HCT116 (cell line): ENCODE results near the gene CD7.

Experiments
- ATF3 ChIP-seq: IDR thresholded peaks from 2 replicates; pipeline ENCODE4 v1.6.1; 2012
- CEBPB ChIP-seq: IDR thresholded peaks from 2 replicates; pipeline ENCODE4 v1.6.1; 2012; ENCODE audit warnings: low read depth
- CTCF ChIP-seq, 3 experiments: fragments of 200-600 bp in 1 of 3; sonication (generic) in 1 of 3; IDR thresholded peaks in 2 of 3; conservative IDR thresholded peaks in 1 of 3; 2 replicates each; pipeline ENCODE4 v1.5.1; 2012 to 2017; ENCODE audit warnings: low read depth in 2 of 3, low read length in 2 of 3, antibody characterized with exemption in 1 of 3, borderline replicate concordance in 1 of 3, control low read depth in 1 of 3, mild to moderate bottlenecking in 1 of 3, mixed read lengths in 1 of 3, mixed run types in 1 of 3, moderate library complexity in 1 of 3; ENCODE audit not compliant: insufficient read depth in 1 of 3
- EZH2 ChIP-seq: fragments of 200-600 bp; sonication (generic); IDR thresholded peaks from 2 replicates; pipeline ENCODE4 v1.6.1; 2017; ENCODE audit warnings: antibody characterized with exemption, mixed run types
- JUND ChIP-seq: IDR thresholded peaks from 2 replicates; pipeline ENCODE4 v1.6.1; 2012
- POLR2A ChIP-seq: IDR thresholded peaks from 2 replicates; pipeline ENCODE4 v1.7.0; 2011; ENCODE audit warnings: borderline replicate concordance; ENCODE audit not compliant: insufficient read depth, insufficient read length; ENCODE audit errors: extremely low read depth
- POLR2AphosphoS5 ChIP-seq: IDR thresholded peaks from 2 replicates; pipeline ENCODE4 v1.6.1; 2011; ENCODE audit warnings: mild to moderate bottlenecking, low read depth, low read length, moderate library complexity
- RAD21 ChIP-seq: IDR thresholded peaks from 2 replicates; pipeline ENCODE4 v1.6.1; 2012; ENCODE audit warnings: low read depth, mild to moderate bottlenecking
- REST ChIP-seq: IDR thresholded peaks from 2 replicates; pipeline ENCODE4 v1.6.1; 2012; ENCODE audit warnings: low read depth
- SIN3A ChIP-seq: IDR thresholded peaks from 2 replicates; pipeline ENCODE4 v1.6.1; 2012; ENCODE audit warnings: low read depth
- SP1 ChIP-seq: IDR thresholded peaks from 2 replicates; pipeline ENCODE4 v1.6.1; 2012; ENCODE audit warnings: low read depth
- ZNF274 ChIP-seq: fragments of 200-500 bp; sonication (Bioruptor generic); IDR thresholded peaks from 2 replicates; pipeline ENCODE4 v1.6.1; 2014; ENCODE audit warnings: mild to moderate bottlenecking, low read depth, low read length, inconsistent platforms

- TF ChIP-seq REST (no peak), RAD21 (no peak), CTCF (IDR thresholded peaks at IDR 0.05 in 2 of 3, conservative IDR thresholded peaks at IDR 0.05 in 1 of 3; ENCODE audit: borderline replicate concordance in 1 of 3, insufficient read depth in 1 of 3, low read depth in 2 of 3, low read length in 2 of 3) (no peak), EZH2 (no peak), POLR2A (no peak), ZNF274 (no peak), POLR2AphosphoS5 (no peak), JUND (no peak), SP1 (no peak), SIN3A (no peak), CEBPB (no peak), ATF3 (no peak)
Observed at GRCh38 chr17:82354804-82355308, 37.4 kb upstream of the CD7 start.
